Keratinocyte (primary cell): ENCODE measurements around the gene ZNF74.

ENCODE experiments used
- EZH2 ChIP-seq: IDR thresholded peaks from one replicate; pipeline ENCODE4 v1.6.1; 2012; ENCODE audit warnings: inconsistent platforms, mild to moderate bottlenecking, low read length, moderate library complexity
- TF ChIP-seq, protein P1 (sequence below), 3 experiments: IDR thresholded peaks in 1 of 3; conservative IDR thresholded peaks in 1 of 3; optimal IDR thresholded peaks in 1 of 3; 2 replicates in 2 of 3; 3 replicates in 1 of 3; pipeline versions ENCODE3 to v1.5.1; 2011; ENCODE audit warnings: low read length in 3 of 3, mild to moderate bottlenecking in 3 of 3, moderate library complexity in 2 of 3, control low read depth in 1 of 3, inconsistent platforms in 1 of 3; ENCODE audit not compliant: insufficient read depth in 2 of 3; ENCODE audit errors: extremely low read depth in 1 of 3

DNA sequence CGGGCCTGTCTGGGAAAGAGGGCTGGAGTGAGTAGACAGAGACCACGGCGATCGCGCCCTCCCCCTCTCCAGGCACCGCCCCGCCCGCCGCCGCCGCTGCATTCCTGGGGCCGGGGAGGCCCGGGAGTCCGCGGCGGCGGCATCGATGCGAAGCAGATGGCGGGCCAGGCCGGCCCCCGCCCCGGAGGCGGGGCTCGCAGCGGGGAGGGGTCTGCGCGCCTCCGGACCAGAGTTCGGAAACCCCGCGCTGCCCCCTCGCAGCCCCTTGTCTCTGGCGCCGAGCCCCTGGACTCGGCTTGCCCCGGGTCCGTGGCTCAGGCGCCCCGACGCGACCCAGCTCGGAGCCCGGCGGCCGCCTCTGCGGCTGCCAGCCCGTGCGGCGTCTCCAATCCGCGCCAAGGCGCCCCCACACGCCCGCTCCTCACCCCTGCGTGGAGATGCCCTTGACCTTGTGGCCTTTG is 42.4 kb downstream of the ZNF74 start:
- no peak for TF ChIP-seq EZH2
- TF ChIP-seq, protein P1, sequence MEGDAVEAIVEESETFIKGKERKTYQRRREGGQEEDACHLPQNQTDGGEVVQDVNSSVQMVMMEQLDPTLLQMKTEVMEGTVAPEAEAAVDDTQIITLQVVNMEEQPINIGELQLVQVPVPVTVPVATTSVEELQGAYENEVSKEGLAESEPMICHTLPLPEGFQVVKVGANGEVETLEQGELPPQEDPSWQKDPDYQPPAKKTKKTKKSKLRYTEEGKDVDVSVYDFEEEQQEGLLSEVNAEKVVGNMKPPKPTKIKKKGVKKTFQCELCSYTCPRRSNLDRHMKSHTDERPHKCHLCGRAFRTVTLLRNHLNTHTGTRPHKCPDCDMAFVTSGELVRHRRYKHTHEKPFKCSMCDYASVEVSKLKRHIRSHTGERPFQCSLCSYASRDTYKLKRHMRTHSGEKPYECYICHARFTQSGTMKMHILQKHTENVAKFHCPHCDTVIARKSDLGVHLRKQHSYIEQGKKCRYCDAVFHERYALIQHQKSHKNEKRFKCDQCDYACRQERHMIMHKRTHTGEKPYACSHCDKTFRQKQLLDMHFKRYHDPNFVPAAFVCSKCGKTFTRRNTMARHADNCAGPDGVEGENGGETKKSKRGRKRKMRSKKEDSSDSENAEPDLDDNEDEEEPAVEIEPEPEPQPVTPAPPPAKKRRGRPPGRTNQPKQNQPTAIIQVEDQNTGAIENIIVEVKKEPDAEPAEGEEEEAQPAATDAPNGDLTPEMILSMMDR (optimal IDR thresholded peaks at IDR 0.05 in 1 of 3, IDR thresholded peaks at IDR 0.05 in 1 of 3, conservative IDR thresholded peaks at IDR 0.05 in 1 of 3; ENCODE audit: extremely low read depth in 1 of 3, insufficient read depth in 2 of 3, low read length in 3 of 3) = no peak
